K562 (cell line): ENCODE measurements around the gene NOP58. TPM values are rescaled to one million over a fixed set of nuclear protein-coding genes. Genes with fewer than 3 reads are reported as not detected.

ENCODE experiments used
- ATAC-seq: fragments of 200-7000 bp; cut with Tn5 transposase; 3 replicates; pipeline ENCODE4 v1.9.1; 2020; ENCODE audit warnings: moderate library complexity
- BruUV-seq: library from RNA; stranded (reverse); fragments of 400-500 nt; replicated peaks from 2 replicates; lab custom pipeline; 2021; lab: Mats Ljungman, UMichigan
- CTCF ChIA-PET: fragments of 300-600 bp; formaldehyde crosslinking; extraction: SDS; loops from one replicate; lab custom pipeline; 2021; ENCODE audit warnings: low intra/inter-chr PET ratio; lab: Yijun Ruan, JAX
- POLR2A ChIA-PET: fragments of 300-600, 350-650 bp; sonication (Branson Sonifier 250); formaldehyde crosslinking; extraction: SDS; loops from one replicate; lab custom pipeline; 2021; ENCODE audit warnings: antibody characterized with exemption, inconsistent platforms; lab: Yijun Ruan, JAX
- DNase-seq, 4 experiments: peaks; one replicate each; pipeline versions ENCODE4 v3.0.0 to v3.0.0-alpha.2; 2011 to 2018; ENCODE audit warnings: low spot score in 3 of 4, mixed read lengths in 3 of 4; ENCODE audit errors: extremely low read depth in 1 of 4
- FAIRE-seq: peaks from 2 replicates; lab custom pipeline; 2011; peaks lifted over from hg19 to GRCh38; lab: Jason Lieb, UNC
- H2AFZ ChIP-seq: 2 replicates; pipeline ENCODE4 v1.6.0; 2011; ENCODE audit warnings: low read depth, low read length, control low read depth, inconsistent platforms
- H3K27ac ChIP-seq: fragments of 200-600 bp; 3 replicates; pipeline ENCODE4 v1.8.0; 2011; ENCODE audit warnings: low read depth, mild to moderate bottlenecking, control low read depth, inconsistent platforms, low read length, moderate library complexity, mixed read lengths; ENCODE audit errors: extremely low read depth
- H3K27me3 ChIP-seq, 2 experiments: fragments of 300-600 bp in 1 of 2; 2 replicates in 1 of 2; 3 replicates in 1 of 2; pipeline versions ENCODE4 v1.6.0 to v1.8.0; 2011; ENCODE audit warnings: inconsistent platforms in 2 of 2, low read length in 2 of 2, mild to moderate bottlenecking in 1 of 2, mixed read lengths in 1 of 2, moderate library complexity in 1 of 2; ENCODE audit not compliant: control insufficient read depth in 2 of 2, insufficient read depth in 2 of 2
- H3K36me3 ChIP-seq: fragments of 300-600 bp; 3 replicates; pipeline ENCODE4 v1.8.0; 2011; ENCODE audit warnings: mild to moderate bottlenecking, low read length, inconsistent platforms; ENCODE audit not compliant: control insufficient read depth, insufficient read depth
- H3K4me1 ChIP-seq, 2 experiments: fragments of 200-600 bp in 1 of 2; replicated peaks in 1 of 2; 2 replicates in 1 of 2; 3 replicates in 1 of 2; pipeline versions ENCODE4 v1.5.1 to v1.8.0; 2011; ENCODE audit warnings: inconsistent platforms in 2 of 2, low read length in 2 of 2, mild to moderate bottlenecking in 1 of 2, mixed read lengths in 1 of 2, moderate library complexity in 1 of 2; ENCODE audit not compliant: control insufficient read depth in 2 of 2, insufficient read depth in 2 of 2
- H3K4me2 ChIP-seq: 2 replicates; pipeline ENCODE4 v1.6.1; 2011; ENCODE audit warnings: low read length, control low read depth, inconsistent platforms, mixed read lengths; ENCODE audit not compliant: insufficient read depth
- H3K4me3 ChIP-seq: fragments of 200-600 bp; sonication (generic), shearing (Covaris generic); 2 replicates; pipeline ENCODE4 v1.5.1; 2016; ENCODE audit warnings: control low read depth, inconsistent platforms
- H3K79me2 ChIP-seq: fragments of 200-600 bp; 3 replicates; pipeline ENCODE4 v1.8.0; 2011; ENCODE audit warnings: low read length, inconsistent platforms; ENCODE audit not compliant: control insufficient read depth, insufficient read depth
- H3K9ac ChIP-seq, 2 experiments: 2 replicates each; pipeline versions ENCODE4 v1.6.0 to v1.6.1; 2011; ENCODE audit warnings: low read depth in 2 of 2, low read length in 2 of 2, control low read depth in 1 of 2, inconsistent platforms in 1 of 2, mild to moderate bottlenecking in 1 of 2, mixed read lengths in 1 of 2; ENCODE audit not compliant: insufficient read depth in 1 of 2
- H3K9me1 ChIP-seq: one replicate; pipeline ENCODE4 v1.6.0; 2011; ENCODE audit warnings: inconsistent platforms, mild to moderate bottlenecking, low read length, moderate library complexity; ENCODE audit not compliant: control insufficient read depth, insufficient read depth
- H3K9me3 ChIP-seq: replicated peaks from 2 replicates; pipeline ENCODE4 v1.5.1; 2011; ENCODE audit warnings: low read depth, low read length, inconsistent platforms; ENCODE audit not compliant: control insufficient read depth, insufficient read depth
- H4K20me1 ChIP-seq: replicated peaks from 2 replicates; pipeline ENCODE4 v1.6.1; 2011; ENCODE audit warnings: low read length, inconsistent platforms, mixed read lengths; ENCODE audit not compliant: control insufficient read depth, insufficient read depth
- CHD2 ChIP-seq: IDR thresholded peaks from 2 replicates; pipeline ENCODE4 v1.6.1; 2011; ENCODE audit warnings: low read depth, low read length
- EP400 ChIP-seq: fragments of 450-650 bp; IDR thresholded peaks from 2 replicates; pipeline ENCODE4 v1.6.1; 2017; ENCODE audit warnings: antibody characterized with exemption, mild to moderate bottlenecking, moderate library complexity
- HBP1 ChIP-seq: fragments of 450-650 bp; formaldehyde crosslinking; IDR thresholded peaks from 2 replicates; pipeline ENCODE4 v1.4.0; 2022; ENCODE audit warnings: missing genetic modification characterization
- HMG20A ChIP-seq: fragments of 450-650 bp; formaldehyde crosslinking; conservative IDR thresholded peaks from 2 replicates; pipeline ENCODE4 v1.4.0; 2020; ENCODE audit warnings: mild to moderate bottlenecking, mixed read lengths
- ILF3 ChIP-seq: fragments of 450-650 bp; IDR thresholded peaks from 2 replicates; pipeline ENCODE4 v1.6.1; 2018; ENCODE audit warnings: antibody characterized with exemption, mild to moderate bottlenecking, moderate library complexity, borderline replicate concordance
- KLF13 ChIP-seq: fragments of 450-650 bp; IDR thresholded peaks from 2 replicates; pipeline ENCODE4 v1.6.1; 2016; ENCODE audit warnings: missing genetic modification characterization, low read depth, mild to moderate bottlenecking, missing compliant biosample characterization, moderate library complexity, borderline replicate concordance
- MCM7 ChIP-seq, 2 experiments: fragments of 450-650 bp; IDR thresholded peaks; 2 replicates each; pipeline ENCODE4 v1.6.1; 2016 to 2018
- NCOR1 ChIP-seq: fragments of 450-650 bp; IDR thresholded peaks from 2 replicates; pipeline ENCODE4 v1.6.1; 2016; ENCODE audit warnings: mild to moderate bottlenecking, moderate library complexity
- POLR3G ChIP-seq: IDR thresholded peaks from 2 replicates; pipeline ENCODE4 v1.6.1; 2011; ENCODE audit not compliant: insufficient read length, insufficient replicate concordance; ENCODE audit errors: extremely low read depth
- SREBF1 ChIP-seq: fragments of 150-350 bp; IDR thresholded peaks from 2 replicates; pipeline ENCODE4 v1.6.1; 2014; ENCODE audit warnings: antibody characterized with exemption, low read depth, low read length, borderline replicate concordance
- TFAP4 ChIP-seq: sonication (generic); formaldehyde crosslinking; IDR thresholded peaks from 2 replicates; pipeline ENCODE4 v1.8.0; 2022; ENCODE audit warnings: missing genetic modification reagents, mild to moderate bottlenecking, moderate library complexity, borderline replicate concordance
- TGIF2 ChIP-seq: sonication (generic); formaldehyde crosslinking; IDR thresholded peaks from 2 replicates; pipeline ENCODE4 v1.8.1; 2022; ENCODE audit warnings: mild to moderate bottlenecking, missing genetic modification reagents, moderate library complexity
- TRIM24 ChIP-seq, 2 experiments: fragments of 450-650 bp; IDR thresholded peaks; 2 replicates each; pipeline ENCODE4 v1.6.1; 2016
- XRCC4 ChIP-seq: IDR thresholded peaks from one replicate; pipeline ENCODE4 v1.6.1; 2011; ENCODE audit not compliant: insufficient read depth, insufficient read length; ENCODE audit errors: extremely low read depth
- ZNF124 ChIP-seq: sonication (generic); formaldehyde crosslinking; IDR thresholded peaks from 2 replicates; pipeline ENCODE4 v1.8.1; 2022; ENCODE audit warnings: missing genetic modification reagents
- ZNF143 ChIP-seq: sonication (generic); formaldehyde crosslinking; IDR thresholded peaks from 2 replicates; pipeline ENCODE4 v1.9.0; 2022; ENCODE audit warnings: mild to moderate bottlenecking, missing genetic modification reagents
- ZNF174 ChIP-seq: fragments of 250-450 bp; sonication (Bioruptor Pico); IDR thresholded peaks from 2 replicates; pipeline ENCODE4 v1.4.0; 2020; ENCODE audit warnings: mild to moderate bottlenecking
- ZNF77 ChIP-seq: fragments of 250-450 bp; sonication (Bioruptor Pico); IDR thresholded peaks from 2 replicates; pipeline ENCODE4 v1.5.0; 2020
- ZNF79 ChIP-seq: fragments of 250-450 bp; sonication (Bioruptor Pico); IDR thresholded peaks from 2 replicates; pipeline ENCODE4 v1.4.0; 2020; ENCODE audit warnings: low read depth, mild to moderate bottlenecking, moderate library complexity
- WGBS: fragments of 100-300 bp; shearing (Covaris generic); methylation state at CpG from one replicate; pipeline ENCODE4 v1.1.6; 2016; ENCODE audit warnings: low coverage, mixed read lengths; ENCODE audit not compliant: insufficient coverage; ENCODE audit errors: missing lambda C conversion rate; 5-methylcytosine and 5-hydroxymethylcytosine counted together
- in situ Hi-C: fragments of 300-500 bp; cut with MboI; formaldehyde crosslinking; loops from 4 replicates; pipeline ENCODE4 v1.15.0; 2018; ENCODE audit warnings: inconsistent platforms, mixed read lengths
- intact Hi-C: fragments of 100-400 bp; cut with micrococcal nuclease; formaldehyde crosslinking; loops from 2 replicates; pipeline ENCODE4 v1.14.2; 2022
- polyA plus RNA-seq, 8 experiments: library from polyadenylated mRNA; depleted of rRNA in 4 of 8; stranded (reverse) in 5 of 8; unstranded in 3 of 8; fragments of >200 nt; fragmentation: Nextera tagmentation in 2 of 8; fragmentation: Illumina TruSeq in 1 of 8; extraction: Ambion mirVana in 2 of 8; extraction: Trizol in 1 of 8; gene quantifications; 2 replicates each; pipeline versions ENCODE4 v1.2.1 to v1.2.3, GENCODE V29; 2011 to 2014; ENCODE audit warnings: inconsistent platforms in 1 of 8, missing spikeins in 1 of 8
- total RNA-seq, 7 experiments: library from RNA; depleted of rRNA in 6 of 7; stranded (reverse); fragments of >200 nt in 6 of 7; fragmentation: Illumina TruSeq in 2 of 7; extraction: Trizol in 2 of 7; gene quantifications; 2 replicates each; pipeline versions ENCODE4 v1.2.1 to v1.2.3, GENCODE V29; 2011 to 2021; ENCODE audit warnings: low replicate concordance in 1 of 7

NOP58 gene
- total and polyA plus RNA-seq, 9 of the 15 experiments (the other 6 are each of a cell fraction or from before 2014, with no cell fraction given): 132 to 332 (median 208) TPM

GRCh38 chr2:202249521-202250253, 15.9 kb upstream of the NOP58 start:
- H3K9me1 ChIP-seq: no peaks in the 10 kb centered on the region
- no peak overlapping the region for H3K9ac ChIP-seq
- ChIA-PET POLR2A (no interaction called here), CTCF (no interaction called here)
- no peaks in the 10 kb centered on the region for H3K27me3 ChIP-seq
- H2AFZ ChIP-seq: no peak overlapping the region
- no peak overlapping the region for H3K4me2 ChIP-seq
- FAIRE-seq (no peak), ATAC-seq (no peak), DNase-seq (no peak)
- no peaks in the 10 kb centered on the region for H3K4me1 ChIP-seq
- no peaks in the 10 kb centered on the region; the same call in 1 of the 2 replicates for H3K9me3 ChIP-seq
- H3K4me3 ChIP-seq: no peak overlapping the region
- no TSS peak for BruUV-seq
- no peak overlapping the region for H3K27ac ChIP-seq
- WGBS: 55% methylated on average over 8 of the region's 10 CpGs
- H4K20me1 ChIP-seq: no peaks in the 10 kb centered on the region
- H3K36me3 ChIP-seq: no peaks in the 10 kb centered on the region
- intact Hi-C loops: no loop called here
- no peaks in the 10 kb centered on the region for H3K79me2 ChIP-seq
- in situ Hi-C loops: no loop called here
- TF ChIP-seq XRCC4 (no peak), HMG20A (CRISPR knock-in tag) (no peak), SREBF1 (no peak), ILF3 (no peak), MCM7 (IDR thresholded peaks at IDR 0.05) (no peak), ZNF124 (no peak), ZNF77 (no peak), ZNF174 (CRISPR knock-in tag) (no peak), TFAP4 (CRISPR knock-in tag) (no peak), HBP1 (CRISPR knock-in tag) (no peak), KLF13 (tag) (no peak), NCOR1 (no peak), ZNF79 (CRISPR knock-in tag) (no peak), TGIF2 (CRISPR knock-in tag) (no peak), CHD2 (no peak), POLR3G (no peak), TRIM24 (IDR thresholded peaks at IDR 0.05) (no peak), EP400 (no peak), ZNF143 (CRISPR knock-in tag) (no peak)
